Measurements from ENCODE around the gene RNF103. TPM values are rescaled to one million over a fixed set of nuclear protein-coding genes. Genes with fewer than 3 reads are reported as not detected.

Gene RNF103
- total and polyA plus RNA-seq, 2 of the 13 experiments (the other 11 are each of a cell fraction or from before 2014, with no cell fraction given) = 19.8 to 21.1 TPM

DNA sequence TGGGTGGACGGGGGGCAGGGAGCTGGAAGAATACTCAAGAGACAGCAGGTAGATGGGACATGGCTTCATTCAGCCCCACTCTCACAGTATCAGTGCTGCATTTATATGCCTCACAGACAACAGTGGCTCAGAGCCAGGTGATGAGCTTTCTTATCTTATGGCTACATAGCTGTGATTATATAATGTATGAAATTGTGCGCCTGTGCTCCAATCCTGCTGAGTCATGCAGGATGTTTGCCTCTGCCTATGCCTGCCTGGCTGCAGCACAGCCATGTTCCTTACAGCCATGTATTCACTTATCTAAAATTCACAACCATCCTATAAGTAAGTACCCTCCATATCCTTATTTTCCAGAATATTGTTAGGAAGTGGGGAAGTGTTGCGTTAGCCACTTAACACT, 37.7 kb upstream of the RNF103 start (continued):
- no peak for TF ChIP-seq REL (CRISPR knock-in tag; conservative IDR thresholded peaks at IDR 0.05)
- TF ChIP-seq ATM (IDR thresholded peaks at IDR 0.05; ENCODE audit: borderline replicate concordance) = no peak

- no peaks in the 10 kb centered on the region for H3K79me2 ChIP-seq (ENCODE audit: insufficient read depth, low read length)
- peaks cover 9% of the 10 kb centered on the region for H3K9me3 ChIP-seq (ENCODE audit: low read length)
- H3K27me3 ChIP-seq (ENCODE audit: control insufficient read depth in 1 of 2, insufficient read depth in 2 of 2, low read length in 2 of 2) = no peaks in the 10 kb centered on the region
- peaks cover 29% of the 10 kb centered on the region for H3K4me1 ChIP-seq (ENCODE audit: insufficient read depth, low read length)
- BruUV-seq (replicated peaks) = no TSS peak
- ChIA-PET CTCF (ENCODE audit: low intra/inter-chr PET ratio, low total read pairs) (no interaction called here), POLR2A (interaction anchor here (2.0 kb wide), 1 partner anchor 18 kb away, joined by 14 read pairs; no protein-coding TSS in a partner anchor)
- ATAC-seq = no peak
- no peaks in the 10 kb centered on the region for H4K20me1 ChIP-seq (ENCODE audit: insufficient read depth, low read length)
- H3K4me2 ChIP-seq (ENCODE audit: low read depth, low read length) = no peak overlapping the region
- intact Hi-C loops (cut with micrococcal nuclease; ENCODE audit: unreplicated experiment) (no loop called here), in situ Hi-C loops (cut with HindIII; ENCODE audit: extremely low pct_ligation_motif_present, low pct_unique_long_range_greater_than_20kb) (no loop called here)
- FAIRE-seq = no peak
- H3K27ac ChIP-seq (ENCODE audit: extremely low read length, insufficient read depth, low read length) = peak overlapping the region; percentile 84
- no peak overlapping the region for H2AFZ ChIP-seq (ENCODE audit: low read length)
- no peak overlapping the region for H3K9ac ChIP-seq (ENCODE audit: insufficient read depth, low read depth, low read length)
- H3K4me3 ChIP-seq (replicated peaks in 1 of 3; ENCODE audit: insufficient read depth in 1 of 3, low read depth in 2 of 3, low read length in 3 of 3) = no peak overlapping the region
- DNase-seq (ENCODE audit: low spot score) = no peak
- H3K36me3 ChIP-seq (replicated peaks in 1 of 2; ENCODE audit: control insufficient read depth in 1 of 2, insufficient read depth in 2 of 2, low read length in 2 of 2) = no peaks in the 10 kb centered on the region
- TF ChIP-seq ZFP1 (CRISPR knock-in tag; IDR thresholded peaks at IDR 0.05) (peak; percentile 46; the same call in 1 of the 2 replicates), HOXA5 (CRISPR knock-in tag; IDR thresholded peaks at IDR 0.05) (no peak), ZNF136 (CRISPR knock-in tag; IDR thresholded peaks at IDR 0.05; ENCODE audit: low read depth) (peak; percentile 100)
These were observed 26.5 kb upstream of the RNF103 start for GRCh38 chr2:86650188-86650587.

- peak; percentile 100 for ATAC-seq
- no peaks in the 10 kb centered on the region for H3K27me3 ChIP-seq (ENCODE audit: control insufficient read depth in 1 of 2, insufficient read depth in 2 of 2, low read length in 2 of 2)
- H4K20me1 ChIP-seq (ENCODE audit: insufficient read depth, low read length) = no peaks in the 10 kb centered on the region
- ChIA-PET CTCF (ENCODE audit: low intra/inter-chr PET ratio, low total read pairs) (no interaction called here), POLR2A (interaction anchor here (0.9 to 2.0 kb wide), 3 partner anchors 12 to 209 kb away, joined by 4 to 14 read pairs (median 9); partner anchors contain the start of gene KDM3A)
- intact Hi-C loops (cut with micrococcal nuclease; ENCODE audit: unreplicated experiment) = loop anchor here (1.0 kb wide), 1 partner anchor 26 kb away; no protein-coding TSS in a partner anchor
- H3K4me1 ChIP-seq (ENCODE audit: insufficient read depth, low read length) = peaks cover 29% of the 10 kb centered on the region
- peak; percentile 97 for DNase-seq (ENCODE audit: low spot score)
- in situ Hi-C loops (cut with HindIII; ENCODE audit: extremely low pct_ligation_motif_present, low pct_unique_long_range_greater_than_20kb) = no loop called here
- no TSS peak for BruUV-seq (replicated peaks)
- H2AFZ ChIP-seq (ENCODE audit: low read length) = no peak overlapping the region
- H3K36me3 ChIP-seq (replicated peaks in 1 of 2; ENCODE audit: control insufficient read depth in 1 of 2, insufficient read depth in 2 of 2, low read length in 2 of 2) = no peaks in the 10 kb centered on the region
- peak overlapping the region; percentile 84 for H3K27ac ChIP-seq (ENCODE audit: extremely low read length, insufficient read depth, low read length)
- peaks cover 9% of the 10 kb centered on the region for H3K9me3 ChIP-seq (ENCODE audit: low read length)
- peak overlapping the region; percentile 48; the same call in 1 of the 2 replicates for H3K9ac ChIP-seq (ENCODE audit: insufficient read depth, low read depth, low read length)
- H3K4me2 ChIP-seq (ENCODE audit: low read depth, low read length) = peak overlapping the region; percentile 57
- no peaks in the 10 kb centered on the region for H3K79me2 ChIP-seq (ENCODE audit: insufficient read depth, low read length)
- H3K4me3 ChIP-seq (replicated peaks in 1 of 3; ENCODE audit: insufficient read depth in 1 of 3, low read depth in 2 of 3, low read length in 3 of 3) = peak overlapping the region in 1 of 3 experiments; percentile 20; a peak in 1 of 6 replicates
- FAIRE-seq = peak; percentile 92
- WGBS (ENCODE audit: low lambda C conversion rate) = 4% methylated on average over 1 of the region's 1 CpG
- TF ChIP-seq ARID5B (CRISPR knock-in tag; IDR thresholded peaks at IDR 0.05) (peak; percentile 77), MTA3 (CRISPR knock-in tag; IDR thresholded peaks at IDR 0.05) (no peak), ZFP1 (CRISPR knock-in tag; IDR thresholded peaks at IDR 0.05) (no peak), ZNF589 (CRISPR knock-in tag; conservative IDR thresholded peaks at IDR 0.05) (no peak), ZNF713 (CRISPR knock-in tag; IDR thresholded peaks at IDR 0.05) (no peak), GZF1 (CRISPR knock-in tag; IDR thresholded peaks at IDR 0.05) (no peak), ZNF251 (CRISPR knock-in tag; IDR thresholded peaks at IDR 0.05) (no peak), ZNF20 (CRISPR knock-in tag; IDR thresholded peaks at IDR 0.05) (no peak)
These were observed 25.7 kb upstream of the RNF103 start for GRCh38 chr2:86649119-86649947.

All from HepG2 (cell line).